Activated T-cell treated with anti-CD3 and anti-CD28 coated beads, Interleukin-2, amount 50 U/mL, for 4 hours (primary cell): Measurements from ENCODE around the gene TAF11L3. TPM values are rescaled to one million over a fixed set of nuclear protein-coding genes. Genes with fewer than 3 reads are reported as not detected.
"Not testable (repeated sequence)": the region's sequence is repeated elsewhere in the genome, so short reads cannot be mapped to it uniquely, and the experiment has no call there.

Source experiments
- ATAC-seq, 2 donors: fragments of 200-7000 bp; cut with Tn5 transposase; one replicate each; pipeline ENCODE4 v1.10.0; 2021
- DNase-seq: peaks from one replicate; pipeline ENCODE4 v3.0.0-alpha.2; 2020
- H3K27me3 Mint-ChIP-seq: one replicate; pipeline ENCODE4 v1.8.0; 2021; ENCODE audit warnings: low read depth, mixed read lengths
- H3K36me3 Mint-ChIP-seq: one replicate; pipeline ENCODE4 v1.8.0; 2022; ENCODE audit warnings: mixed read lengths; ENCODE audit not compliant: insufficient read depth
- H3K4me1 Mint-ChIP-seq: one replicate; pipeline ENCODE4 v1.8.0; 2021; ENCODE audit warnings: low read depth, mixed read lengths
- H3K4me3 Mint-ChIP-seq: one replicate; pipeline ENCODE4 v1.8.0; 2021; ENCODE audit warnings: mild to moderate bottlenecking, moderate library complexity, mixed read lengths
- H3K9me3 Mint-ChIP-seq: one replicate; pipeline ENCODE4 v1.8.0; 2021; ENCODE audit warnings: mixed read lengths
- total RNA-seq, 3 donors: library from RNA; stranded (reverse); gene quantifications; one replicate each; pipeline ENCODE4 v1.2.1, GENCODE V29; 2021

The TAF11L3 gene
- total RNA-seq, 3 donors from 2014 or later = not detected

GRCh38 chr5:17519508-17519907 is 1.3 kb downstream of the TAF11L3 start:
- not testable (repeated sequence) for DNase-seq, ATAC-seq, H3K27me3 Mint-ChIP-seq, H3K4me1 Mint-ChIP-seq, H3K36me3 Mint-ChIP-seq, H3K9me3 Mint-ChIP-seq, H3K4me3 Mint-ChIP-seq

- not testable (repeated sequence) for DNase-seq, H3K27me3 Mint-ChIP-seq, H3K36me3 Mint-ChIP-seq, H3K4me1 Mint-ChIP-seq, ATAC-seq, H3K4me3 Mint-ChIP-seq, H3K9me3 Mint-ChIP-seq
Measured at GRCh38 chr5:17521501-17521900, 3.3 kb downstream of the TAF11L3 start, which contains the start of gene TAF11L4. Gene TAF11L4, plus strand, starts transcription at chr5:17521801.

GRCh38 chr5:17524935-17525334 is 6.8 kb downstream of the TAF11L3 start, which contains the start of gene TAF11L5:
Gene TAF11L5, plus strand, starts transcription at chr5:17525235.
- ATAC-seq, H3K4me3 Mint-ChIP-seq: not testable (repeated sequence)

GRCh38 chr5:17526504-17526903 is 8.3 kb downstream of the TAF11L3 start:
- H3K27me3 Mint-ChIP-seq, ATAC-seq, DNase-seq, H3K36me3 Mint-ChIP-seq, H3K4me1 Mint-ChIP-seq, H3K4me3 Mint-ChIP-seq, H3K9me3 Mint-ChIP-seq: not testable (repeated sequence)

More at GRCh38 chr5:17524935-17525334, 6.8 kb downstream of the TAF11L3 start, which contains the start of gene TAF11L5:
- H3K27me3 Mint-ChIP-seq, H3K36me3 Mint-ChIP-seq, DNase-seq, H3K4me1 Mint-ChIP-seq, H3K9me3 Mint-ChIP-seq: not testable (repeated sequence)

GRCh38 chr5:17528369-17528768 is 10.2 kb downstream of the TAF11L3 start, which contains the start of gene TAF11L6:
Gene TAF11L6, plus strand, starts transcription at chr5:17528669.
- not testable (repeated sequence) for H3K36me3 Mint-ChIP-seq, DNase-seq, ATAC-seq, H3K4me3 Mint-ChIP-seq, H3K4me1 Mint-ChIP-seq, H3K27me3 Mint-ChIP-seq, H3K9me3 Mint-ChIP-seq

Other genes starting within 250 kb of the TAF11L3 start
- not detected for gene TAF11L2, start 20.1 kb upstream of the TAF11L3 start, total RNA-seq
- gene TAF11L4, start 3.4 kb downstream of the TAF11L3 start, total RNA-seq = not detected
- not detected for gene TAF11L5, start 6.9 kb downstream of the TAF11L3 start, total RNA-seq
- gene TAF11L6, start 10.3 kb downstream of the TAF11L3 start, total RNA-seq = not detected
- gene TAF11L7, start 67.4 kb downstream of the TAF11L3 start, total RNA-seq = not detected
- not detected for gene TAF11L8, start 72.6 kb downstream of the TAF11L3 start, total RNA-seq
- not detected for gene TAF11L9, start 76.0 kb downstream of the TAF11L3 start, total RNA-seq
- gene TAF11L10, start 79.5 kb downstream of the TAF11L3 start, total RNA-seq = not detected
- gene TAF11L11, start 85.8 kb downstream of the TAF11L3 start, total RNA-seq = not detected
- not detected for gene TAF11L12, start 92.0 kb downstream of the TAF11L3 start, total RNA-seq
- gene TAF11L13, start 113.7 kb downstream of the TAF11L3 start, total RNA-seq = not detected
- not detected for gene TAF11L14, start 116.1 kb downstream of the TAF11L3 start, total RNA-seq